CD4-positive, alpha-beta T cell treated with Interleukin-1 beta for 1 hour (primary cell): ENCODE data around the gene CCDC32.
"Not testable (repeated sequence)": the region's sequence is repeated elsewhere in the genome, so short reads cannot be mapped to it uniquely, and the experiment has no call there.

ENCODE experiments used
- DNase-seq, 2 donors: peaks; one replicate each; pipeline ENCODE4 v3.0.0-alpha.2; 2020 to 2022

Gene CCDC32, protein sequence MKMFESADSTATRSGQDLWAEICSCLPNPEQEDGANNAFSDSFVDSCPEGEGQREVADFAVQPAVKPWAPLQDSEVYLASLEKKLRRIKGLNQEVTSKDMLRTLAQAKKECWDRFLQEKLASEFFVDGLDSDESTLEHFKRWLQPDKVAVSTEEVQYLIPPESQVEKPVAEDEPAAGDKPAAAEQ

DNA sequence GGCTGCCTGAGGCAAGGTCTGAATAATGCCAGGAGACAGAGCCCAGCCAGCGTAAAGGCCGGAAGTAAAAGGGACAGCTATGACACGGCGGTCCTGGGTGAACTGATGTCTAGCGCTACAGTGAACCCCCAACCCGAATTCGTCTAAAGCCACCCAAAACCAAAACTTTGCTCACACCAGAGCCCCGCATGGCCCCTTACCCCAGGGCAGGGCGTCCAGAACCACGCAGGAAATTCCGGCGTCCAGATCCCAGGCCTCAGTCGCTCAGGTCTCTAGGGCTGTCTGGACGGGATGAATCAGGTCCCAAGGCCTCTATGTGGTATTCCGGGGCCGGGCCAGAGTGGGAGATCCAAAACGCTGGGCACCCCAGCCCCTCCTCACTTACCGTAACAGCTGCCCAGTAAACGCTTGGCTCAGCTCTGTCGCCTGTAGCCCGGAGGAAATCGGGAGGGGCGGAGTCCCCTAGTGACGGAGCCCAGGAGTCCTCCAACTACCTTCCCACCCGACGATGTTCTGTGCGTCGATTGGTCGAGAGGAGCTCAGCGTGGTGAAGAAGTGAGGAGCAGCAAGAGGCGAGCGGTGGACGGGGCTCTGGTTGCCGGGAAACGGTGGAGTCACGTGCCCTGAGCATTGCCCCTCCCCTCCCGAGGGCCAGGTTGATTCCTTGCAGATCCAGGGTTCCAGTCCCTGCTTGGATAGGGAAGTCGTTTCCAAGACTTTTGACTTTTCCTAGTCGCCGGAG, at the start of gene CCDC32:
TSS of gene CCDC32 (minus strand) at position 452 of the 742 bp plus-strand sequence. CDS start 2,027 bp downstream, outside the sequence.
- peak; percentile 94 to 95 for DNase-seq

DNA sequence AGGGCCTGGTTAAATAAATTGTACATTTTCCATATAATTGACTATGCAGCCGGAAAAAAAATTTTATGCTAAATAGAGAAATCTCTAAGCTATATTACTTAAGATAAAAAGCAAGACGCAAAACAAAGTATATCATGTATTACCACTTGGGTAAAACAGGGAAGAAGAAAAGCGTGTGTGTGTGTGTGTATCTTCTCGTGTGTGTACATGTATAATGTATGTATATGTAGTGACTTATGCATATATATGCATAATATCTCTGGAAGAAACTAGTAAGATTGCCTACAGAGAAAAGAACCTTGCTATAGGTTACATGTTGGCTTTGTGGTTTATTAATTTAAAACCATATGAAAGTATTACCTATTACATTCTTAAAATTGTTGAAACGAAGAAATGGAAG, 48.2 kb upstream of the CCDC32 start:
- no peak for DNase-seq

DNA sequence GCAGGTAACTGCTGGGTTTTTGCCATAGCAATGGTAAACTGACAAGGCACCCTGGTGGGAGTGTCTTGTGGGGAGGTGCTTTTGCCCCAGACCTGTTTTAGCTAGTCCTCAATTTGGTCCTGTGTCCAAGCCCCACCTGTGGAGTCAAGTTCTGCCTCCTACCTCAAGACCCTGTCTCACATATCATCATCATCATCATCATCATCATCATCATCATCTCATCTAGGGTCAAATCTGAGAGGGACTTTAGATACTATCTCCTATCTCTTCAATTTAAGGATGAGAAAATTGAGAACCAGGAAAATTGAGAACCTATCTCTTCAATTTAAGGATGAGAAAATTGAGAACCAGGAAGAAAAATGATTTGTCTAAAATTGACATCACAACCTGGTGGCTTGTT, 39.1 kb upstream of the CCDC32 start:
- DNase-seq, result no peak

DNA sequence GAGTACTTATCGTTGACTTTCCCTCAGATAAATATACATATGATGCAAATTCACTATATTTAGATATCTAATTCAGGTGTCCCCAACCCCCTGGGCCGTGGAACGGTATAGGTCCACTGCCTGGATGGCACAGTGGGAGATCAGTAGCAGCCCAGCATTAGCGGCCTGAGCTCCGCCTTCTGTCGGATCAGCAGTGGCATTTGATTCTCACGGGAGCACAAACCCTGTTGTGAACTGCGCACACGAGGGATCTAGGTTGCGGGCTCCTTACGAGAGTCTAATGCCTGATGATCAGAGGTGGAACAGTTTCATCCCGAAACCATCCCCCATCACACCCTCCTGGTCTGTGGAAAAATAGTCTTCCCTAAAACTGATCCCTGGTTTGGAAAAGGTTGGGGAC, 36.1 kb upstream of the CCDC32 start:
- DNase-seq, result no peak

DNA sequence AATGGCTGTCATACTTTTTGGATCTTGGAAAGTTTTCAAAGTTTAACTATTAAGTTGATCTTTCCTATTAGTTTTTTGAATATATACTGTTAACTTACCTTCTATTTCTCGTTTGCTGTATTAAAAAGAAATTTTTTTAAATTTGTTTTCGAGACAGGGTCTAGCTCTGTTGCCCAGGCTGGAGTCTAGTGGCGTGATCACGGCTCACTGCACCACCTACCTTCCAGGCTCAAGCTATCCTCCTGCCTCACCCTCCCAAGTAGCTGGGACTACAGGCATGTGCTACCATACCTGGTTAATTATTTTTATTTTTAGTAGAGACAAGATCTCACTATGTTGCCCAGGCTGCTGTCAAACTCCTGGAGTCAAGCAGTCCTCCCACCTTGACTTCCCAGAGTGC, 33.8 kb upstream of the CCDC32 start:
- no peak for DNase-seq

DNA sequence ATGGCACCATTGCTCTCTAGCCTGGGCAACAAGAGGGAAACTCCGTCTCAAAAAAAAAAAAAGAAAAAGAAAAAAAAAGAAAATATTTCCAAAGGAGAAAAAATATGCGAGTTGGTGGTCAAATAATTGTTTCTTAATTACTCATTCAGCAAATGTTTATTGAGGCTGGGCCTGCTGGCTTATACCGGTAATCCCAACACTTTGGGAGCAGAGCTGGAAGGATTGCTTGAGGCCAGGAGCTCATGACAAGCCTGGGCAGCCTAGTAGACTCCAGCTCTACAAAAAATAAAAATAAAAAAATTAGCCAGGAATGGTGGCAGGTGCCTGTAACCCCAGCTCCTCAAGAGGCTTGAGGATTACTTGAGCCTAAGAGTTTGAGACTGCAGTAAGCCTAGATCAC, 33.3 kb upstream of the CCDC32 start:
- no peak for DNase-seq

DNA sequence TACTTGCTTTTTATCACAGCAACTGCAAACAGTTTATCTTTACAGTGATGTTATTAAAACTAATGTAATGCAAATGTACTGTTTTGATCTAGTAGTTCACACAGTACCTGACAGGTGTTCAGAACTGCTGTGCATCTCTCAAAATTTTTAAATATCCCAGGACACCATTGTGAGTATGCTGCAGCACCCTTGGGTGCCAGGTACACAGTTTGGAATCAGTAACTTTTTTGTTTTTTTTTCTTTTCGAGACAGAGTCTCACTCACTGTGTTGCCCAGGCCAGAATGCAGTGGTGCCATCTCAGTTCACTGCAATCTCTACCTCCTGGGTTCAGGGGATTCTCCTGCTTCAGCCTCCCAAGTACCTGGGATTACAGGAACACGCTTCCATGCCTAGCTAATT, 32.2 kb upstream of the CCDC32 start:
- DNase-seq, result no peak

DNA sequence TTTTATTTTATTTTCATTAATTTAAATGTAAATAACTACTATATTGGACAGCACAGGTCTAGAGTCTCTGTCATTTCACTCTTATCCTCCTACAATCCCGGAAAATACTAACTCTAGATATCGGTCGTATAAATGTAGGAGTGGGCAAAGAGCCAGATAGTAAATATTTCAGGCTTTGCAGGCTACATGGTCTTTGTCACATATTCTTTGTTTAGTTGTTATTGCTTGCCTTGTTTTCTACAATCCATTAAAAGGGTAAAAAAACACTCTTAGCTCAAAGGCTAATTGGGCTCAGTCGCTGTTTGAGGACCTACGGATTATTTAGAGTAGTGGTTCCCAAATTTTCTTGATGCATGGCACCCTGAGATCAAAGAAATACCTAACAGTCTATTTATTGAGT, 30.9 kb upstream of the CCDC32 start:
- no peak for DNase-seq

DNA sequence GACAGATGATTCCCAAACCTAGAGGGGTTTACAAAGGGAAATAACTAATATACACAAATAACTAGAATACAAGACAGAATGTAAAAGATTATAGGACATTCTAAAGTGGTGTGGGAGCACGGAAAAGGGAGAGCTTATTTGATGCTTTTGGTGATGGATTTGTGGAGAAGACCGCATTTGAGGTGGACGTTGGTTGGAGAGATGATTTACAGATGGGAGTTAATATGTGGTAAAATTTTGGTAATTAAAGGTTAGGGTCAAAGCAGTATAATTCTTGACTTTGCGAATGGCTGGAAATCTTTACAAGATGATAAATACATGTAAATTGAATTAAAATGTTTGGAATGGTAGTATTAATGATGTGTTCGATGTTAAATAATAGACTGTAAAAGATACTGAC, 30.4 kb upstream of the CCDC32 start:
- DNase-seq, result no peak

DNA sequence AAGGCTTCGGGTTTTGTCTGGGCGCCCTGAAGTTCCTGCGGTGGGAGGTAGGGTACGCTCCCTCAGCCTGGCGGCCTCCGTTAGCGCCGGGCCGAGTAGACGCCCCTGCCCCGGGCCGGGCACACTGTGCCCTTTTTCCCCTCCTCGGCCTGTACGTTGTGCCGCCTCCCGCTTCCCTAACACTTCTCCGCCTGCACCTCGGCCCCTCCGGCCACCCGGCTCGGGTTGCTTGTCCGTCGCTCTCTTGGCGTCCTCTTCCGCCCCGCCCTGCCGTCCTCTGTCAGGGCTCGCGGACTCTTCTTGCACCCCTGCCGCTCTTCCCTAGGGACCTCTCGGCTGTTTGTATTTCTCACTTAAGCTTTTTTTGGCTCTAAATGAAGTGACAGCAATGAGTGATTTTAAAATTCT, 29.6 kb upstream of the CCDC32 start:
- no peak for DNase-seq

DNA sequence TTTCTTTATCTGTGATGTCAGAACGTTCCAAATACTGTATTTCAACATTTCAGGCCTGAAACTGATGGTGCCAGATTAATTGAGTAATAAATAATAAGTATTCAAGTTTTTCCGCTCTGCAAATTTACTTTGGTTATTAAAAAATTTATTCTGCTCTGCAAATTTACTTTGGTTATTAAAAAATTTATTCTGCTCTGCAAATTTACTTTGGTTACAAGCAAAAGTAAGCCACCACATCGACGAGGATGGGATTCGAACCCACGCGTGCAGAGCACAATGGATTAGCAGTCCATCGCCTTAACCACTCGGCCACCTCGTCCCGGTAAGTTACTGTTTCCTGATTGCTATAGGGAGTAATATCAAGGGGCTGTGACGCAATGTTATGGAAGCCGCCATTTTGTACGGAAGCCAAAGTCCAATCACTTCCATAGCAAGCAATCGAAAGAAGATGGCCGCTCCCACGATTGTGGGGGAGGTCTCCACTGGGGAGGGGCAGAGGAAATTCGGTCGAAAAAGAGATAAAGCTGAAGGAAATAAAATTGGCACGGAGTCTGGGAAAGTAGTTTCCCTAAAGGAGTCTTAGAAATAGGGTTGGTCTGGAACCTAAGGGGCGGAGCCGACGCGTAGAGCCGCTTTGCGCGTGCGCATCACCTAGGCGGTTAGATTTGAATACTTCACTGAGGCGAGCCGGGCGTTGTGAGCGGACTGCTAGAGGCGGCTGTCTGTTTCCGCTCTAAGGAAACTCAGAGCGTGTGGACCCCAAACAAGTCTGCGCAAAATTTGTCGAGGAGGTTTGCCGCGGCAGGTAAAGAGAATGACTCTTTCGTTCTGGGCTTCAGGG, 29.0 kb upstream of the CCDC32 start, which contains the start of gene KNL1:
TSS of gene KNL1 (plus strand) at position 662 of the 841 bp plus-strand sequence. CDS start 8,683 bp downstream, outside the sequence.
- peak; percentile 92 to 95 for DNase-seq

DNA sequence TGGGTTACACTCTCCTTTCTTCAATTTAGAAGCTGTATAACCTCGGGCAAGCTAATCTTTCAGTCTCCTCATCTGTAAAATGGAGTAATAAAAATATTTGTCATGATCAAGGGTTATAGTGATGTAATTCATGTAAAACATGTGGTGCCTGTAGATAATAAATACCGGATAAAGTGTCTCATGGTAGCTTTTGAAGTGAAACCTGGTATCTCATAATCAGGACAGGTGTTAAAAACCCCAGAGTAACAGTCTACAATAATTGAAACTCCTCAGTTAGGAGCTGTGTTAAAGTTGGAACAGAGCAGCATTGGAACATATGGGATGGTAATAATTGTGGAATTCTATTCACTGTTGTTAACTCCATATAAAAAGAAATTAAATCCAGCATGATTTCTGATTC, 28.3 kb upstream of the CCDC32 start:
- DNase-seq, result peak in 1 of 2 donors; percentile 42

DNA sequence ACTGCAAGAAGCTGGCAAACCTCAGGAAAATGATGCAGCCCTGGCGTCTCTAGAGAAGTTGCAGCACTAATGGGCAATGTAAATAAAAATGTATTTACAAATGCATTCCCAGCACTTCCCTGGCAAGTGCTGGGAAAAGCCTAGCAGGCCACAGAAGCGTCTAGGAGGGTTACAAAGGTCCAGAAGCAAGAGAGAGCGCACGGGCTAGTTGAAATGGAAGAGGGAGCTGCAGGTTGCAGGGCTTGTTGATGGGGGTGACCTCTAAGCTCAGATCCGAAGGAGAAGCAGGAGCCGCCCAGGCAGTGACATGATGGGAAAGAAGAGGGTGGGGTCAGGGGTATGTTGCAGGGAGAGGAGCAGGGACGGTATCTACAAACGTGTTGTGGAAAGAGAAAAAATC, 26.5 kb upstream of the CCDC32 start:
- DNase-seq, result no peak

DNA sequence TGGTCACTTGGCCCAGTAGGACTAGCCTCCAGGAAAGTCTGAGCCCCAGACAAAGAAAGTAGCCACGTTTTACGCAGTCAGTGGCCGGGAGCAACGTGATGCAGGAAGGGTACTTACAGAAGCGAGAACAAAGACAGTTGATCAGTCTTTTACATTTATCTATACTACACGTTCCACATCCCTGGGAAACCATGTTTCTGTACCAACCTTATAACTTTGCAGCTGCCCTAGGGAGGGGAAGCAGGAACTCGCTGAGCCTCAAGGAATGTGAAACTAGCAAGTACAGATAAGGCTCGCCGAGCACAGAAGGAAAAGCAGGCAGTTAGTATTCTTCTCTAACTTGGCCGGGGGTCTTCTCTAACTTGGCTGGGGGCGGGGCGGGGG, 25.8 kb upstream of the CCDC32 start:
- no peak for DNase-seq

DNA sequence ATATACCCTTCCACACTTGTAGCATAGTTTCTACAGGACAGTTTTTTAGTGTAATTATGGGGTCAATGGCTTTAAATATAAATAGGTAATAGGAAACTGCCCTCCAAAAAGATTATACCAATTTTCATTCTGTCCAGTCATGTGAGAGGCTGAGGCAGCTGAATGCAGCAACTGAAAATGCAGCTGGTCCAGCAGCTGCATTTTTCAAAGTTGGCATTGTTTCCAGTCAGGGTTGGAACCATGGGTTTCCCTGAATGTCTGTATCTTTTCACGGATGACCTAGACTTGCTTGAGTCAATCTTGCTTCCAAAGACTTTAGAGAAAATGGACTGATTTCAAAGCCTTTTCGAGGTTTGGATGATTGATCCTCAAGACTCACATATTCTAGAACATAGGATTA, 19.3 kb upstream of the CCDC32 start:
- no peak for DNase-seq

DNA sequence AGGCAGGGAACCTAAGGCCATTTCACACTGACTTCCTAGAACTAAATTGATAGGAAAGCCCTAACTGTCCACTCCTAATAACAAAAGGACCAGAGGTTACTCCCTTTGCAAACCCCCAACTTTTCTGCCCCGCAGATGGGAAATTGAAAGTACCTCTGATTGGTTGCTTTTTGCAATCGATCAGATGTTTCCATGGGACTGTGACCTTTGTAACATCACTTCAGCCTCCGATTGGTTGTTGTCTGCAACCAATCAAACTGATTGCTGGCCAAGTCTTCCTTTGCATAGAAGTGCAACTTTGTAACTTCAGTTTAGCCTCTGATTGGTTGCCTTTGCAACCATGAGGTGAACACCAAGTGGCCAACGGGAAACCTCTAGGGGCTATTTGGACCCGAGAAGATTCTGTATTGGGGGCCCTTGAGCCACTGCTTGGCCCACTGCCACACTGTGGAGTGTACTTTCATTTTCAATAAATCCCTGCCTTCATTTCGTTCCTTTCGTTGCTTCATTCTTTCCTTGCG, 17.9 kb upstream of the CCDC32 start:
- DNase-seq, result peak; percentile 36 to 37

DNA sequence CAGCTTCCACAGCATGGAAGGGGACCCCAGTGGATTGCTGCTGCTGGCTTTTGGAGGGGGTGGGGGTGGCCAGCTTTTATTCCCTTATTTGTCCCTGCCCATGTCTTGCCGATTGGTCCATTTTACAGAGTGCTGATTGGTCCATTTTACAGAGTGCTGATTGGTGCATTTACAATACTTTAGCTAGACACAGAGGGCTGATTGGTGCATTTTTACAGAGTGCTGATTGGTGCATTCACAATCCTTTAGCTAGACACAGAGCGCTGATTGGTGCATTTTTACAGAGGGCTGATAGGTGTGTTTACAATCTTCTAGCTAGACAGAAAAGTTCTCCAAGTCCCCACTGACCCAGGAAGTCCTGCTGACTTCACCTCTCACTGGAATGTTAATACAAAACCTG, 17.0 kb upstream of the CCDC32 start:
- DNase-seq, result not testable (repeated sequence)

DNA sequence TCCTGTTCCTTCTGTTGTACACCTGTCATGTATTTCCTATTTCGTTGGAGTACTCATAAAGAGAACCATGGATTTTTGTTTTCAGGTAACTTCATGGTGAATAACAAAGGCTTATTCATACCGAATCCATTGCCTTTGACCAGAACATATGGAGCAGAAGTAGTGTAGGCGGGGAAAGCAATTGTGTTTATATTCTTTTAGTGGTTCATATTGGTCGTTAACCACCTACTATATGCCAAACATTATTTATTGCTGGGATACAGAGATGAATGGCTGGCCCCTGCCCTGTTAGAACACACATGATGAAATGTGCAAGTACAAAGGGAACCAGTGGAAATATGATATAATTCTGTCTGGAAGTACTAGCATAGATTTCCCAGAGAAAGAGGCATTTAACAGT, 14.1 kb upstream of the CCDC32 start:
- no peak for DNase-seq

DNA sequence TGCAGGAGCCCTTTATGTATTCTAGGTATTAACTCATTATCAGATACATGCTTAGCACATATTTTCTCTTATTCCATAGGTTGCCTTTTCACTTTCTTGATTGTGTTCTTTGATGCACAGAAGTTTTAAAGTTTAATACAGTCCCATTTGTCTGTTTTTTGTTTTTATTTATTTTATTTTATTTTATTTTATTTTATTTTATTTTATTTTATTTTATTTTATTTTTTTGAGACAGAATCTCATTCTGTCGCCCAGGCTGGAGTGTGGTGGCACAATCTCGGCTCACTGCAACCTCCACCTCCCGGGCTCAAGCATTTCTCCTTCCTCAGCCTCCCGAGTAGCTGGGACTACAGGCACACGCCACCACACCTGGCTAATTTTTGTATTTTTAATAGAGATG, 12.1 kb upstream of the CCDC32 start:
- not testable (repeated sequence) for DNase-seq

DNA sequence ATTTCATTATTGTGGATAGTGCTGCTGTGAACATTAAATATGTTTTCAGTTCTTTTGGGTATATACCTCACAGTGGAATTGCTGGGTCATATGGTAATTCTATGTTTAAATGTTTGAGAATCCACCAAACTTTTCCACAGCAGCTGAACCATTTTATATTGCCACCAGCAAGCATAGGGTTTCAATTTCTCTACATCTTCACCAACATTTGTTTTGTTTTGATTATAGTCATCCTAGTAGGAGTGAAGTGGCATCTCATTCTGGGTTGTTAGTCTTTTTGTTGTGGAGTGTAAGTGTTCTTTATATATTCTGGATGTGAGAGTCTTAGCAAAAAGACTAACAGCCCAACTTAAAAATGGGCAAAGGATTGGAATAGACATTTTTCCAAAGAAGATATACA, 10.3 kb upstream of the CCDC32 start:
- DNase-seq, result no peak

DNA sequence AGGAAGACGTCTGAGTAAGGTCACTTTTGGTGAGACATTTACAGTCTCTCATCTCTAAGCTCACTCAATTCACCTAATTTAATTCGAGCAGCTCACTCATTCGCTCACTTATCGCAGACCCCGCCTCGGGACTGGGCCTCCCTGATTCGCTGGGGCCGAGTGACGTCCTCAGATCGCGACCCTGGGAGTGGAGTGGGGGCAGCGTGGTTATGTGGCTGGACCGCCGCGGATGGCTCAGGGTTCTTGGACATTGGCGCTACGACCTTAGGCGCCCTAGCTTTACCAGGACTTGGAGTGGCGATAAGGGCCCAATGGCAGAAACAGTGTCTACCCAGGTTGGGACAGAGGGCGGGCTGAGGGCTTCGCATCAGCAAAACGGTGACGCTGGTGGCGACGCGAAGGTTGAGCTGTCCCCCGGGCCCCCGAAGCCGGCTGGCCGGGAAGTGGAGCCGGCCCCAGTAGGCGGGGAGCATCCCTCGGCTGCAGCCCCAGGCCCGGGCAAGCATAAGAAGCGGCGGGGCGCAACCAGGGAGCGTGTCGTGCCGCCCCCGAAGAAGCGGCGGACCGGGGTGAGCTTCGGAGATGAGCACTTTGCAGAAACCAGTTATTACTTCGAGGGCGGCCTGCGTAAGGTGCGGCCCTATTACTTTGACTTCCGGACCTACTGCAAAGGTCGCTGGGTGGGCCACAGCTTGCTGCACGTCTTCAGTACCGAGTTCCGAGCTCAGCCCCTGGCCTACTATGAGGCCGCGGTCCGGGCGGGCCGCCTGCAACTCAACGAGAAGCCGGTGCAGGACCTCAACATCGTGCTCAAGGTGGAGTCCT, 4.5 kb upstream of the CCDC32 start, which contains the start of gene RPUSD2:
TSS of gene RPUSD2 (plus strand) at position 171 of the 825 bp plus-strand sequence. CDS start at position 210, 39 bp downstream.
- peak; percentile 87 to 93 for DNase-seq

DNA sequence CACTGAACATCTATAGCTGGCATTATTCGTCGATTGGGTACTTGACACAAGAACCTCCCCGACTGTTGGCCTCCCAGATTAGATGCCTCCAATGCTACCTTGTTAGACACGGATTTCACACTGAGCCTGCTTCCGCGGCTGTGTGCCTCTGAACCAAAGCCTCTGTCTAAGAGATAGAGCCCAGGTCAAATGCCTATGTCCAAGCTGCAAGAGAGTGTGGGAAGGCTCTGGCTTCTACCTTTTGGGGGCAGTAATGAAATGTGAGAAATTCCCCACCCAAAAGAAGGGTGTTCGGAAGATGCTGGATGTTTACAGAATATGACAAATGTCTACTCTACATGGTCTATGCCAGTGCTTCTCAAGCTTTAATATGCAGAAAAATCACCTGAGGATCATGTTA, 2.3 kb upstream of the CCDC32 start:
- DNase-seq, result no peak
